Upper lobe of left lung (tissue), 6 donors: ENCODE measurements around the gene CCDC78. TPM values are rescaled to one million over a fixed set of nuclear protein-coding genes. Genes with fewer than 3 reads are reported as not detected.
"Not testable (repeated sequence)": the region's sequence is repeated elsewhere in the genome, so short reads cannot be mapped to it uniquely, and the experiment has no call there.

ENCODE experiments used
- ATAC-seq, 2 donors: fragments of 200-7000 bp; cut with Tn5 transposase; one replicate each; pipeline ENCODE4 v1.9.1; 2022; ENCODE audit warnings: mild to moderate bottlenecking in 2 of 2, moderate library complexity in 2 of 2; ENCODE audit not compliant: low FRiP score in 2 of 2
- DNase-seq, 2 donors: peaks; one replicate each; pipeline ENCODE4 v3.0.0-alpha.2; 2019 to 2020
- H3K27ac ChIP-seq, 4 donors: fragments of 200-600 bp; sonication (generic); one replicate each; pipeline ENCODE4 v1.5.1; 2016 to 2019
- H3K27me3 ChIP-seq, 4 donors: fragments of 200-600 bp; sonication (generic); one replicate each; pipeline ENCODE4 v1.5.1; 2017 to 2019
- H3K36me3 ChIP-seq, 4 donors: fragments of 200-600 bp; sonication (generic); one replicate each; pipeline ENCODE4 v1.5.1; 2016 to 2019
- H3K4me1 ChIP-seq, 4 donors: fragments of 200-600 bp; sonication (generic); one replicate each; pipeline ENCODE4 v1.5.1; 2018 to 2019
- H3K4me3 ChIP-seq, 4 donors: fragments of 200-600 bp; sonication (generic); one replicate each; pipeline ENCODE4 v1.5.1; 2017 to 2019; ENCODE audit warnings: mild to moderate bottlenecking in 2 of 4, moderate library complexity in 1 of 4
- H3K9me3 ChIP-seq, 4 donors: fragments of 200-600 bp; sonication (generic); one replicate each; pipeline ENCODE4 v1.5.1; 2018 to 2019
- EP300 ChIP-seq, 4 donors: sonication (generic); formaldehyde crosslinking; IDR thresholded peaks; one replicate each; pipeline ENCODE4 v1.5.1; 2017; ENCODE audit warnings: antibody characterized with exemption in 4 of 4, control low read depth in 2 of 4
- POLR2A ChIP-seq, 4 donors: fragments of 450-650 bp; IDR thresholded peaks; one replicate each; pipeline ENCODE4 v1.5.1; 2016 to 2017; ENCODE audit warnings: antibody characterized with exemption in 4 of 4, mild to moderate bottlenecking in 2 of 4
- POLR2AphosphoS5 ChIP-seq, 2 donors: sonication (generic); formaldehyde crosslinking; IDR thresholded peaks; one replicate each; pipeline ENCODE4 v1.5.1; 2017; ENCODE audit warnings: antibody characterized with exemption in 2 of 2
- WGBS, 2 donors: methylation state at CpG; one replicate each; pipeline ENCODE4 v1.1.5; 2017 to 2018; 5-methylcytosine and 5-hydroxymethylcytosine counted together
- total RNA-seq, 6 donors: library from RNA; depleted of rRNA in 4 of 6; stranded (reverse); fragments of >200 nt in 4 of 6; gene quantifications; one replicate each; pipeline versions ENCODE4 v1.1.0 to v1.2.1, GENCODE V29; 2016 to 2021
- TF ChIP-seq, protein P1 (sequence below), 6 experiments: fragments of 450-650 bp in 4 of 6; fragments of 200-600 bp in 2 of 6; sonication (generic) in 2 of 6; IDR thresholded peaks; one replicate each; pipeline ENCODE4 v1.5.1; 2016 to 2019; ENCODE audit warnings: antibody characterized with exemption in 6 of 6
- donor health status: DM: no; HTN: no; CAD: no; lungs with moderate emphysema.
- donor health status: DM: no; HTN: yes; CAD: no; lungs with severe emphysema.

CCDC78 gene
- total RNA-seq, 6 donors from 2014 or later: 3.5 to 69.1 (median 23.3) TPM

DNA sequence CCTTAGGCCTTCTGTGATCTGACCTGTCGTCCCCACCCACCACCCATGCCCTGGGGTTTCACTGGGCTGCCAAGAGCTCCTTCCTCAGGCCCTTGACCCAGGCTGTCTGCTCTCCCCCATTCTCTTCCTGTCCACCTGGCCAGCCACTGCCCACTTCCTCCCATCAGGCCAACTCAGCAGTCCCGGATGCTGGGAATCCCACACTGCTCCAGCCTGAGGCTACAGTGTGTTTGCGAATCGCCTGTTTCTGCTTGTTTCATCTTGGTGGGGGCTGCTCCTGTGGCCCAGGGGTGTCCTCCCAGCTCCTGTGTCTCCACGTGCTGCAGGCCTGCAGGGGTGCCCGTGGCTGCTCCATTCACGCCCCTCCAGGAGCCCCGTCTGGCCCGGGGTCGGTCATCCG lies 12.2 kb downstream of the CCDC78 start:
- Histone ChIP-seq H3K27me3 (peaks cover 0 to 31% (median 10%) of the 10 kb centered on the region in 4 donors), H3K27ac (no peak overlapping the region), H3K4me3 (no peak overlapping the region), H3K9me3 (no peaks in the 10 kb centered on the region), H3K4me1 (peaks cover 21 to 34% (median 28%) of the 10 kb centered on the region in 4 donors), H3K36me3 (no peaks in the 10 kb centered on the region)
- WGBS, 2 donors: 59 to 70% methylated on average over 5 to 10 of the region's 11 CpGs
- no peak for DNase-seq
- TF ChIP-seq POLR2A (IDR thresholded peaks at IDR 0.05) (no peak), POLR2AphosphoS5 (IDR thresholded peaks at IDR 0.05) (no peak), EP300 (IDR thresholded peaks at IDR 0.05) (no peak)
- TF ChIP-seq, protein P1, sequence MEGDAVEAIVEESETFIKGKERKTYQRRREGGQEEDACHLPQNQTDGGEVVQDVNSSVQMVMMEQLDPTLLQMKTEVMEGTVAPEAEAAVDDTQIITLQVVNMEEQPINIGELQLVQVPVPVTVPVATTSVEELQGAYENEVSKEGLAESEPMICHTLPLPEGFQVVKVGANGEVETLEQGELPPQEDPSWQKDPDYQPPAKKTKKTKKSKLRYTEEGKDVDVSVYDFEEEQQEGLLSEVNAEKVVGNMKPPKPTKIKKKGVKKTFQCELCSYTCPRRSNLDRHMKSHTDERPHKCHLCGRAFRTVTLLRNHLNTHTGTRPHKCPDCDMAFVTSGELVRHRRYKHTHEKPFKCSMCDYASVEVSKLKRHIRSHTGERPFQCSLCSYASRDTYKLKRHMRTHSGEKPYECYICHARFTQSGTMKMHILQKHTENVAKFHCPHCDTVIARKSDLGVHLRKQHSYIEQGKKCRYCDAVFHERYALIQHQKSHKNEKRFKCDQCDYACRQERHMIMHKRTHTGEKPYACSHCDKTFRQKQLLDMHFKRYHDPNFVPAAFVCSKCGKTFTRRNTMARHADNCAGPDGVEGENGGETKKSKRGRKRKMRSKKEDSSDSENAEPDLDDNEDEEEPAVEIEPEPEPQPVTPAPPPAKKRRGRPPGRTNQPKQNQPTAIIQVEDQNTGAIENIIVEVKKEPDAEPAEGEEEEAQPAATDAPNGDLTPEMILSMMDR (IDR thresholded peaks at IDR 0.05): no peak
- no peak for ATAC-seq

DNA sequence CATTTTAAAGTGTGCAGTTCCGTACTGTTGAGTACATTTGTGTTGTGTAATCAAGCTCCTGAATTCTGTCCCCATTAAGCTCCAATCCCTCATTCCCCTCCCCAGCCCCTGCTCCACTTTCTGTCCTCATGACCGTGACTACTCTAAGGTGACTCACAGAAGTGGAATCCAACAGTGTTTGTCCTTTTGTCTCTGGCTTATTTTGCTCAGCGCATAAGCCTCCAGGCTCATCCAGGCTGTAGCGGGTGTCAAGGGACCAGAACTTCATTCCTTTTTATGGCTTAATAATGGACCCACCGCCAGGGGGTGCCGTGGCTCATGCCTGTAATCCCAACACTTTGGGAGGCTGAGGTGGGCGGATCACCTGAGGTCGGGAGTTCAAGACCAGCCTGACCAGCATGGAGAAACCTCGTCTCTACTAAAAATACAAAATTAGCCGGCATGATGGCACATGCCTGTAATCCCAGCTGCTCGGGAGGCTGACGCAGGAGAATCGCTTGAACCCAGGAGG lies 13.4 kb downstream of the CCDC78 start:
- WGBS, 2 donors: 52 to 57% methylated on average over 12 to 13 of the region's 13 CpGs
- Histone ChIP-seq H3K4me1 (peaks cover 18 to 34% (median 26%) of the 10 kb centered on the region in 4 donors), H3K27me3 (peaks cover 2 to 40% (median 11%) of the 10 kb centered on the region in 4 donors)
- peak in 1 of 2 donors; percentile 1 for ATAC-seq
- H3K36me3 ChIP-seq, DNase-seq, H3K27ac ChIP-seq, H3K4me3 ChIP-seq, H3K9me3 ChIP-seq: not testable (repeated sequence)
- TF ChIP-seq, protein P1 (IDR thresholded peaks at IDR 0.05): peak; percentile 15 to 37 (median 32)

DNA sequence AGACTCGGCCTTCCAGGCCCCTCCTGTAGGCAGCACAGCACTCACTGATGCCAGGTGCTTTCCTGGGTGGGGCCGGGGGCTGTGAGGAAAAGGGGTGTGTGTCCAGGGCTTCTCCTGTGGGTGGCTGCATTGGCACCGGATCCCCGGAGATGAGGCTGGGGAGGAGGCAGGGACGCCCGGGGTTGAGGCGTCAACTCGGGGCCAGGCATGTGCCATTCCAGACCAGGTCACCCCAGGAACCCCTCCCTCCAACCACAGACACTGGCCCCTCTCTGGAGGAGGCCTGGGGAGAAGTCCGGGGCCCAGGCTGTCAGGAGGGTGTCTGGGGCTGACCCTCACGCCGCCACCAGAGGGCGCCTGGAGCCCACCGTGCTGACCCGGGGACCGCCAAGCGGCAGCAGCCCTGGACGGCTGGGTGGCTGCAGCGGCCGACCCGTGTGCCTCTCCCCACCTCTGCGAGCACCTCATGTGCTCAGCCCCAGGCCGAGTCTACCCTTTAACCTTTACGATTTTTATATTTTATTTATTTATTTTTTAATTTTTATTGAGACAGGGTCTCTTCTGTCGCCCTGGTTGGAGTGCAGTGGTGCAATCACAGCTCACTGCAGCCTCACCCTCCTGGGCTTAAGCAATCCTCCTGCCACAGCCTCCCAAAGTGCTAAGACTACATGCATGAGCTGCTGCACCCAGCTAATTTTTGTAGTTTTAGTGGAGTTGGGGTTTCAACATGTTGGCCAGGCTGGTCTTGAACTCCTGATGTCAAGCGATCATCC lies 14.5 kb downstream of the CCDC78 start:
- H3K27me3 ChIP-seq: peaks cover 2 to 46% (median 16%) of the 10 kb centered on the region in 4 donors
- peaks cover 18 to 30% (median 26%) of the 10 kb centered on the region in 4 donors for H3K4me1 ChIP-seq
- DNase-seq (peak; percentile 75 to 97), ATAC-seq (peak; percentile 79 to 82)
- WGBS, 2 donors: 10 to 16% methylated on average over 16 to 22 of the region's 25 CpGs
- no peaks in the 10 kb centered on the region for H3K36me3 ChIP-seq
- TF ChIP-seq EP300 (IDR thresholded peaks at IDR 0.05): no peak
- TF ChIP-seq, protein P1 (IDR thresholded peaks at IDR 0.05): peak; percentile 93 to 98 (median 96)
- no peak overlapping the region for H3K4me3 ChIP-seq
- no peaks in the 10 kb centered on the region for H3K9me3 ChIP-seq
- no peak overlapping the region for H3K27ac ChIP-seq

DNA sequence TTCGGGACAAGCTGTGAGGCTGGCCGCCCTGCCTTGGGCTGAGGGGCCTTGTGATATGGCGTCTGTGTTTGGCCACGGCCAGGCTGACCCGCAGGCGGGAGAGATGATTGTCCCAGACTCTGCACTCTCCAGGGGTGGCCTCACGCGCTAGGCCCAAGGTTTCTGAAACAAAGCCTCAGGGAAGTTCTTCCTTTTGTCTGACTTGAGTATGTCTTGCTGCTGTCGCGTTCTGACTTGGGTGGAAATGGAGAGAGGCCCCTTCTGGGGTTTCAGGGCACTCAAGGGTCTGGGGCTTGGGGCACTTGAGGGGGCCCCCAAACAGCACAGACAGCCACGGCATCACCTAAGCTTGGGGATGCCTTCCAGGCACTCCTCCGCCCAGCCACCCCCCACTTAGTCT lies 15.2 kb downstream of the CCDC78 start:
- H3K4me1 ChIP-seq: peaks cover 15 to 31% (median 21%) of the 10 kb centered on the region in 4 donors
- WGBS, 2 donors: 61 to 88% methylated on average over 5 to 9 of the region's 12 CpGs
- no peak overlapping the region for H3K4me3 ChIP-seq
- ATAC-seq (no peak), DNase-seq (no peak)
- H3K27ac ChIP-seq: no peak overlapping the region
- no peaks in the 10 kb centered on the region for H3K36me3 ChIP-seq
- no peak for TF ChIP-seq POLR2A (IDR thresholded peaks at IDR 0.05)
- no peak for TF ChIP-seq POLR2AphosphoS5 (IDR thresholded peaks at IDR 0.05)
- TF ChIP-seq, protein P1 (IDR thresholded peaks at IDR 0.05): no peak
- TF ChIP-seq EP300 (IDR thresholded peaks at IDR 0.05): no peak
- peaks cover 4 to 46% (median 22%) of the 10 kb centered on the region in 4 donors for H3K27me3 ChIP-seq
- H3K9me3 ChIP-seq: no peaks in the 10 kb centered on the region
